ENCODE data around the gene MAP2K2. TPM values are rescaled to one million over a fixed set of nuclear protein-coding genes. Genes with fewer than 3 reads are reported as not detected.
"Not testable (repeated sequence)": the region's sequence is repeated elsewhere in the genome, so short reads cannot be mapped to it uniquely, and the experiment has no call there.

The MAP2K2 gene
- total RNA-seq, 3 donors from 2014 or later = 50.8 to 72.8 (median 64.5) TPM

GRCh38 chr19:4140237-4140711 lies 16.4 kb upstream of the MAP2K2 start:
- Histone ChIP-seq H3K4me3 (no peak overlapping the region), H3K36me3 (no peaks in the 10 kb centered on the region), H3K9me3 (no peaks in the 10 kb centered on the region), H3K4me1 (no peaks in the 10 kb centered on the region), H3K27me3 (no peaks in the 10 kb centered on the region), H3K27ac (no peak overlapping the region)
- no peak for DNase-seq (ENCODE audit: low spot score in 2 of 2)
- TF ChIP-seq POLR2AphosphoS5 (IDR thresholded peaks at IDR 0.05) = no peak
- TF ChIP-seq, protein P1, sequence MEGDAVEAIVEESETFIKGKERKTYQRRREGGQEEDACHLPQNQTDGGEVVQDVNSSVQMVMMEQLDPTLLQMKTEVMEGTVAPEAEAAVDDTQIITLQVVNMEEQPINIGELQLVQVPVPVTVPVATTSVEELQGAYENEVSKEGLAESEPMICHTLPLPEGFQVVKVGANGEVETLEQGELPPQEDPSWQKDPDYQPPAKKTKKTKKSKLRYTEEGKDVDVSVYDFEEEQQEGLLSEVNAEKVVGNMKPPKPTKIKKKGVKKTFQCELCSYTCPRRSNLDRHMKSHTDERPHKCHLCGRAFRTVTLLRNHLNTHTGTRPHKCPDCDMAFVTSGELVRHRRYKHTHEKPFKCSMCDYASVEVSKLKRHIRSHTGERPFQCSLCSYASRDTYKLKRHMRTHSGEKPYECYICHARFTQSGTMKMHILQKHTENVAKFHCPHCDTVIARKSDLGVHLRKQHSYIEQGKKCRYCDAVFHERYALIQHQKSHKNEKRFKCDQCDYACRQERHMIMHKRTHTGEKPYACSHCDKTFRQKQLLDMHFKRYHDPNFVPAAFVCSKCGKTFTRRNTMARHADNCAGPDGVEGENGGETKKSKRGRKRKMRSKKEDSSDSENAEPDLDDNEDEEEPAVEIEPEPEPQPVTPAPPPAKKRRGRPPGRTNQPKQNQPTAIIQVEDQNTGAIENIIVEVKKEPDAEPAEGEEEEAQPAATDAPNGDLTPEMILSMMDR (IDR thresholded peaks at IDR 0.05) = peak in 2 of 3 donors; percentile 31 to 36
- TF ChIP-seq POLR2A (IDR thresholded peaks at IDR 0.05) = no peak
- intact Hi-C loops (cut with DNase I; ENCODE audit: low total_unique reads) = no loop called here

DNA sequence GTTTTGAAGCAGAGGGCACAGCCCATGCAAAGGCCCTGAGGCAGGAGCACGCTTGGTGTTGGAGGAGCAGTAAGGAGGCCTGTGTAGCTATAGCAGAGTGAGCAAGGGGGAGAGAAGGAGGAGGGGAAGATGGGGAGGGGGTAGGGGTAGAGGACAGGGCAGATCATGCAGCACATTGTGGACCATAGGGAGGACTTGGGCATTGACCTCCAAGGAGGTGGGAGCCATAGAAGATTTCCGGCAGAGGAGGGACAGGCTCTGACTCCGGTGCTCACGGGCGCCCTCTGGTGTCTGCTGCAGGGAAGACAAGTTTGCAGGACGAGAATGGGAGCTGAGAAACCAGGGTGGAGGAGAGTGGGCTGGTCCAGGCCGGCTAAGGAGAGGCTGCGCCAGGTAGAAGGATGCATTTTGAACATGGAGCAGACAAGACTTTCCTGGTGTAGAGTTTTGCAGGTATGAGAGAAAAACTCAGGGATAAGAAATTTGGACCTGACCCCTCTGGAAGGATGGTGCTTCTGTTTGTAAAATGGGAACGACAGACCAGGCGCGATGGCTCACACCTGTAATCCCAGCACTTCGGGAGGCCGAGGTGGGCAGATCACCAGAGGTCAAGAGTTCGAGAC lies 15.8 kb upstream of the MAP2K2 start:
- TF ChIP-seq POLR2A (IDR thresholded peaks at IDR 0.05) = no peak
- TF ChIP-seq, protein P1 (IDR thresholded peaks at IDR 0.05) = peak; percentile 48 to 61 (median 55)
- TF ChIP-seq POLR2AphosphoS5 (IDR thresholded peaks at IDR 0.05) = no peak
- Histone ChIP-seq H3K4me1 (no peaks in the 10 kb centered on the region), H3K27ac (no peak overlapping the region), H3K36me3 (no peaks in the 10 kb centered on the region), H3K27me3 (no peaks in the 10 kb centered on the region), H3K9me3 (no peaks in the 10 kb centered on the region), H3K4me3 (no peak overlapping the region)
- peak; percentile 44 to 85 for DNase-seq (ENCODE audit: low spot score in 2 of 2)
- intact Hi-C loops (cut with DNase I; ENCODE audit: low total_unique reads) = no loop called here

- H3K36me3 ChIP-seq = no peaks in the 10 kb centered on the region
- H3K9me3 ChIP-seq = no peaks in the 10 kb centered on the region
- H3K4me3 ChIP-seq = no peak overlapping the region
- H3K27me3 ChIP-seq = no peaks in the 10 kb centered on the region
- H3K4me1 ChIP-seq = no peaks in the 10 kb centered on the region
- no peak for DNase-seq (ENCODE audit: low spot score in 2 of 2)
- no peak overlapping the region for H3K27ac ChIP-seq
- TF ChIP-seq, protein P1 (IDR thresholded peaks at IDR 0.05) = no peak
- TF ChIP-seq POLR2AphosphoS5 (IDR thresholded peaks at IDR 0.05) (no peak), POLR2A (IDR thresholded peaks at IDR 0.05) (no peak)
- intact Hi-C loops (cut with DNase I; ENCODE audit: low total_unique reads) = no loop called here
Measured at GRCh38 chr19:4138445-4138844, 14.5 kb upstream of the MAP2K2 start.

GRCh38 chr19:4136680-4137088 lies 12.8 kb upstream of the MAP2K2 start:
- H3K36me3 ChIP-seq = no peaks in the 10 kb centered on the region
- DNase-seq (ENCODE audit: low spot score in 2 of 2) = no peak
- H3K4me1 ChIP-seq = no peaks in the 10 kb centered on the region
- no peak overlapping the region for H3K4me3 ChIP-seq
- no peaks in the 10 kb centered on the region for H3K9me3 ChIP-seq
- H3K27me3 ChIP-seq = no peaks in the 10 kb centered on the region
- TF ChIP-seq POLR2AphosphoS5 (IDR thresholded peaks at IDR 0.05) (no peak), POLR2A (IDR thresholded peaks at IDR 0.05) (no peak)
- TF ChIP-seq, protein P1 (IDR thresholded peaks at IDR 0.05) = no peak
- H3K27ac ChIP-seq = no peak overlapping the region
- intact Hi-C loops (cut with DNase I; ENCODE audit: low total_unique reads) = no loop called here

DNA sequence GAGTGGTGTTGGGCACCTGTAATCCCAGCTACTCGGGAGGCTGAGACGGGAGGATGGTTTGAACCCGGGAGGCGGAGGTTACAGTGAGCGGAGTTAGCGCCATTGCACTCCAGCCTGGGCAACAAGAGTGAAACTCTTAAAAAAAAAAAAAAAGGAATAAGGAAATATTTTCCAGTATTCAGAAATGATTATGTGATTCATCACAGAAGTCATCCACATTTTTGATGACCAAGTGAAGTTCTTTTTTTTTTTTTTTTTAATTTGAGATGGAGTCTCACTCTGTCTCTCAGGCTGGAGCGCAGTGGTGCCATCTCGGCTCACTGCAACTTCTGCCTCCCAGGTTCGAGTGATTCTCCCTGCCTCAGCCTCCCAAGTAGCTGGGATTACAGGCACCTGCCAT lies 11.5 kb upstream of the MAP2K2 start:
- H3K27me3 ChIP-seq; H3K9me3 ChIP-seq; intact Hi-C loops (cut with DNase I; ENCODE audit: low total_unique reads); H3K4me1 ChIP-seq; H3K36me3 ChIP-seq; DNase-seq (ENCODE audit: low spot score in 2 of 2); H3K27ac ChIP-seq; H3K4me3 ChIP-seq: not testable (repeated sequence)
